Measurements from ENCODE around the gene PRICKLE3. TPM values are rescaled to one million over a fixed set of nuclear protein-coding genes. Genes with fewer than 3 reads are reported as not detected.

PRICKLE3 gene
- total and polyA plus RNA-seq, 2 of the 4 experiments (the other 2 are of a cell fraction), result 3.4 to 6.4 TPM

GRCh38 chrX:49155243-49155899 lies 30.8 kb downstream of the PRICKLE3 start (continued):
- TF ChIP-seq CTCF (conservative IDR thresholded peaks at IDR 0.05; ENCODE audit: low read depth, low read length) (no peak), MAFK (IDR thresholded peaks at IDR 0.05; ENCODE audit: low read depth, low read length) (no peak), RFX5 (IDR thresholded peaks at IDR 0.05; ENCODE audit: low read depth, low read length) (no peak), RCOR1 (IDR thresholded peaks at IDR 0.05; ENCODE audit: insufficient replicate concordance, low read length) (no peak)
- TF ChIP-seq, protein P1, sequence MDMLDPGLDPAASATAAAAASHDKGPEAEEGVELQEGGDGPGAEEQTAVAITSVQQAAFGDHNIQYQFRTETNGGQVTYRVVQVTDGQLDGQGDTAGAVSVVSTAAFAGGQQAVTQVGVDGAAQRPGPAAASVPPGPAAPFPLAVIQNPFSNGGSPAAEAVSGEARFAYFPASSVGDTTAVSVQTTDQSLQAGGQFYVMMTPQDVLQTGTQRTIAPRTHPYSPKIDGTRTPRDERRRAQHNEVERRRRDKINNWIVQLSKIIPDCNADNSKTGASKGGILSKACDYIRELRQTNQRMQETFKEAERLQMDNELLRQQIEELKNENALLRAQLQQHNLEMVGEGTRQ (IDR thresholded peaks at IDR 0.05; ENCODE audit: low read depth, low read length), result no peak
